Tibial nerve (tissue), 4 donors: ENCODE results near the gene SLC47A1. TPM values are rescaled to one million over a fixed set of nuclear protein-coding genes. Genes with fewer than 3 reads are reported as not detected.
"Not testable (repeated sequence)": the region's sequence is repeated elsewhere in the genome, so short reads cannot be mapped to it uniquely, and the experiment has no call there.

Source experiments
- DNase-seq, 2 donors: peaks; one replicate each; pipeline ENCODE4 v3.0.0-alpha.2; 2019; ENCODE audit warnings: low spot score in 2 of 2
- H3K27ac ChIP-seq, 4 donors: fragments of 200-600 bp; sonication (generic) in 3 of 4; one replicate each; pipeline ENCODE4 v1.5.1; 2017 to 2019; ENCODE audit warnings: mild to moderate bottlenecking in 1 of 4
- H3K27me3 ChIP-seq, 2 donors: fragments of 200-600 bp; sonication (generic) in 1 of 2; one replicate each; pipeline versions ENCODE4 v1.5.1 to v1.6.0; 2017 to 2019
- H3K36me3 ChIP-seq, 3 donors: fragments of 200-600 bp; sonication (generic); one replicate each; pipeline ENCODE4 v1.5.1; 2018 to 2019
- H3K4me1 ChIP-seq, 4 donors: fragments of 200-600 bp; sonication (generic) in 3 of 4; one replicate each; pipeline ENCODE4 v1.5.1; 2017 to 2019
- H3K4me3 ChIP-seq, 4 donors: fragments of 200-600 bp; sonication (generic) in 3 of 4; one replicate each; pipeline ENCODE4 v1.5.1; 2017 to 2019; ENCODE audit warnings: mild to moderate bottlenecking in 1 of 4, moderate library complexity in 1 of 4
- H3K9me3 ChIP-seq, 4 donors: fragments of 200-600 bp; sonication (generic) in 3 of 4; one replicate each; pipeline ENCODE4 v1.5.1; 2017 to 2019
- EP300 ChIP-seq, 2 donors: sonication (generic); formaldehyde crosslinking; IDR thresholded peaks; one replicate each; pipeline ENCODE4 v1.6.1; 2017; ENCODE audit warnings: antibody characterized with exemption in 2 of 2, mild to moderate bottlenecking in 1 of 2
- POLR2A ChIP-seq, 2 donors: fragments of 450-650 bp; IDR thresholded peaks; one replicate each; pipeline ENCODE4 v1.6.1; 2017; ENCODE audit warnings: antibody characterized with exemption in 2 of 2, mild to moderate bottlenecking in 2 of 2, moderate library complexity in 2 of 2
- WGBS, 2 donors: methylation state at CpG; one replicate each; pipeline ENCODE4 v1.1.5; 2018; 5-methylcytosine and 5-hydroxymethylcytosine counted together
- total RNA-seq, 4 donors: library from RNA; depleted of rRNA; stranded (reverse); fragments of >200 nt; gene quantifications; one replicate each; pipeline ENCODE4 v1.1.0, GENCODE V29; 2016
- TF ChIP-seq, protein P1 (sequence below), 5 experiments: fragments of 200-600 bp in 3 of 5; fragments of 450-650 bp in 2 of 5; sonication (generic) in 3 of 5; IDR thresholded peaks; one replicate each; pipeline ENCODE4 v1.5.1; 2016 to 2019; ENCODE audit warnings: antibody characterized with exemption in 5 of 5, mild to moderate bottlenecking in 3 of 5, moderate library complexity in 2 of 5

Gene SLC47A1
- total RNA-seq, 4 donors from 2014 or later, result 11.1 to 31.4 (median 19.5) TPM

DNA sequence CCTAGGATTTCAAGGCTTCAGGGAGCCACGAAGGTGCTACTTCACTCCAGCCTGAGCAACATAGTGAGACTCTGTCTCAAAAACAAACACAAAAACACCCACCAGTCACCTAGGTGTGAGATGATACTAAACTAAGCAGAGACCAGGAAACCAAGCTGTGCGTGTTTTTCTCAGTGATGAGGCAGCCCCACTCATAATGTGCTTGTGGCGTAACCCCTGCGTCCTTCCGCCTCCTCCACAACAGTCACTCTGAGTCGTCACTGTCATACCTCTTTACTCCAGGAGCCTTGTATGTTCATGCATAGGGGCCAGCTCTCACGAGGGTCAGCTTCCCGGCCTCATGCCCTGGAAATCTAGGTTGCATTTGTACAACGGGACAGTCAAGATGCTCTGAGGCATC lies 31.1 kb upstream of the SLC47A1 start:
- Histone ChIP-seq H3K4me3 (no peak overlapping the region), H3K4me1 (peaks cover 0 to 13% (median 0%) of the 10 kb centered on the region in 4 donors), H3K27ac (no peak overlapping the region), H3K9me3 (no peaks in the 10 kb centered on the region), H3K27me3 (no peaks in the 10 kb centered on the region), H3K36me3 (no peaks in the 10 kb centered on the region)
- WGBS, 2 donors, result 76 to 85% methylated on average over 9 of the region's 9 CpGs
- TF ChIP-seq EP300 (IDR thresholded peaks at IDR 0.05) (no peak), POLR2A (IDR thresholded peaks at IDR 0.05) (no peak)
- TF ChIP-seq, protein P1, sequence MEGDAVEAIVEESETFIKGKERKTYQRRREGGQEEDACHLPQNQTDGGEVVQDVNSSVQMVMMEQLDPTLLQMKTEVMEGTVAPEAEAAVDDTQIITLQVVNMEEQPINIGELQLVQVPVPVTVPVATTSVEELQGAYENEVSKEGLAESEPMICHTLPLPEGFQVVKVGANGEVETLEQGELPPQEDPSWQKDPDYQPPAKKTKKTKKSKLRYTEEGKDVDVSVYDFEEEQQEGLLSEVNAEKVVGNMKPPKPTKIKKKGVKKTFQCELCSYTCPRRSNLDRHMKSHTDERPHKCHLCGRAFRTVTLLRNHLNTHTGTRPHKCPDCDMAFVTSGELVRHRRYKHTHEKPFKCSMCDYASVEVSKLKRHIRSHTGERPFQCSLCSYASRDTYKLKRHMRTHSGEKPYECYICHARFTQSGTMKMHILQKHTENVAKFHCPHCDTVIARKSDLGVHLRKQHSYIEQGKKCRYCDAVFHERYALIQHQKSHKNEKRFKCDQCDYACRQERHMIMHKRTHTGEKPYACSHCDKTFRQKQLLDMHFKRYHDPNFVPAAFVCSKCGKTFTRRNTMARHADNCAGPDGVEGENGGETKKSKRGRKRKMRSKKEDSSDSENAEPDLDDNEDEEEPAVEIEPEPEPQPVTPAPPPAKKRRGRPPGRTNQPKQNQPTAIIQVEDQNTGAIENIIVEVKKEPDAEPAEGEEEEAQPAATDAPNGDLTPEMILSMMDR (IDR thresholded peaks at IDR 0.05), result no peak
- DNase-seq, result no peak

DNA sequence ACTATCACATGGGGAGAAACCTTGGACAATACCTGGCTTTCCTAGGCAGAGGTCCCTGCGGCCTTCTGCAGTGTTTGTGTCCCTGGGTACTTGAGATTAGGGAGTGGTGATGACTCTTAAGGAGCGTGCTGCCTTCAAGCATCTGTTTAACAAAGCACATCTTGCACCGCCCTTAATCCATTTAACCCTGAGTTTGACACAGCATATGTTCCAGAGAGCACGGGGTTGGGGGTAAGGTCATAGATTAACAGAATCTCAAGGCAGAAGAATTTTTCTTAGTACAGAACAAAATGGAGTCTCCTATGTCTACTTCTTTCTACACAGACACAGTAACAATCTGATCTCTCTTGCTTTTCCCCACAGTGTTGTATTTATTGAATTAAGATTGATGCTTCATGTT lies 28.1 kb upstream of the SLC47A1 start:
- Histone ChIP-seq H3K27ac (peak overlapping the region in 2 of 4 donors; percentile 94 to 96), H3K4me1 (peaks cover 0 to 18% (median 0%) of the 10 kb centered on the region in 4 donors)
- DNase-seq, H3K27me3 ChIP-seq, H3K4me3 ChIP-seq, H3K9me3 ChIP-seq, H3K36me3 ChIP-seq: not testable (repeated sequence)
- 51 to 63% methylated on average over 2 to 3 of the region's 4 CpGs for WGBS, 2 donors

DNA sequence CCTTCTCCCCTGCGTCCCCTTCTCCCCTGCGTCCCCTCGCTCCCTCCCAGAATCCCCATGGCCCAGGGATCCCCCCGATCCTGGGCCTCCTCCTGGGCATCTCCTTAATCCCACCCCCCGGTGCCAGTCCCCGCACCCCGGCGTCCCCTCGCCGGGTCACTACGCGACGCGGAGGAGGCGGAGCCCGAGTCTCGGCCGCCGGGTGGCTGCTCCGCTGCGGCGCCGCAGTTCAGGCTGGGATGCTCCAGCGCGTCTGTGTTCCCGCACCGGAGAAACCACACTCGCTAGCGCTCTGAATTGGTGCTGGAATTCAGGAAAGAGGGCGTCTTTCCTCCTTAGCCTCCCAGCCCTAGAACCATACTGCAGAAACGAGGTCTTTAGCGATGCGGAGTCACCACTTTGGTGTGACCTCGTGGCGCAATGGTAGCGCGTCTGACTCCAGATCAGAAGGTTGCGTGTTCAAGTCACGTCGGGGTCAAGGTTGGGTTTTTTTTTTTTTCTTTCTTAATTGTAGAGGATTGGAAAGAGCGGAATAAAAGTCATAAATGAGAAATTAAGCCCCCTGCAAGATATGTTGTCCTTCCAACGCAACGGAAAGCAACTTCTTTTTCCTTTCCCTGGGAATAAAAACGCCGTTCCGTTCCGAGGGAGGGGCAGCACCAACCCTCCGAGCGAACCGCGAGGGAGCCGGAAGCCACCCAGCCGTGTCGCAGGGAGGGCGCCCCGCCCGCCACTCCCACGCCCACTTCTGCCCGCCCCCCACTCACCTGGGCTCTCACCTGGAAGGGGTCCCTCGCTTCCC lies 25.7 kb upstream of the SLC47A1 start:
- no peaks in the 10 kb centered on the region for H3K9me3 ChIP-seq
- H3K27ac ChIP-seq, result peak overlapping the region; percentile 94 to 98 (median 96)
- H3K36me3 ChIP-seq, result no peaks in the 10 kb centered on the region
- peak; percentile 92 to 99 for DNase-seq
- WGBS, 2 donors, result 1% methylated on average over 40 to 46 of the region's 60 CpGs
- H3K4me1 ChIP-seq, result peaks cover 0 to 18% (median 0%) of the 10 kb centered on the region in 4 donors
- peak overlapping the region; percentile 52 to 95 (median 66) for H3K4me3 ChIP-seq
- no peaks in the 10 kb centered on the region for H3K27me3 ChIP-seq
- TF ChIP-seq POLR2A (IDR thresholded peaks at IDR 0.05) (peak; percentile 30 to 62), EP300 (IDR thresholded peaks at IDR 0.05) (peak in 1 of 2 donors; percentile 90)
- TF ChIP-seq, protein P1 (IDR thresholded peaks at IDR 0.05), result peak in 2 of 5 experiments; percentile 16 to 36

DNA sequence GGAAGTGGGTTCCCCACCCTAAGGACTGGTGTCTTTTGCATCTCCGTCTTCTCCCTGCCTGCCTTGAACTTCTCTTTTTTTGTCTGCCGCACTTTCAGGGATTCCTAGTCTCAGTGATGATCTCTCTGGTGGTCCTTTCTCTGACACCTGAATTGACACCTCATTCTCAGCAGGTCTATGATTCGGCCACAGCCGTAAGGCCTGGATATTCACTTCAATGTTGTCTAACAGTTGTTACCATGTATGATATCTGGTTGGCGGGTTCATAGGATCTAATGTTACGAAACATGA lies 25.1 kb upstream of the SLC47A1 start:
- TF ChIP-seq POLR2A (IDR thresholded peaks at IDR 0.05) (no peak), EP300 (IDR thresholded peaks at IDR 0.05) (no peak)
- TF ChIP-seq, protein P1 (IDR thresholded peaks at IDR 0.05), result no peak
- Histone ChIP-seq H3K9me3 (no peaks in the 10 kb centered on the region), H3K36me3 (no peaks in the 10 kb centered on the region), H3K27ac (peak overlapping the region; percentile 94 to 98 (median 96)), H3K27me3 (no peaks in the 10 kb centered on the region), H3K4me1 (peaks cover 0 to 21% (median 0%) of the 10 kb centered on the region in 4 donors), H3K4me3 (peak overlapping the region; percentile 52 to 95 (median 66))
- 42 to 50% methylated on average over 6 of the region's 6 CpGs for WGBS, 2 donors
- no peak for DNase-seq

DNA sequence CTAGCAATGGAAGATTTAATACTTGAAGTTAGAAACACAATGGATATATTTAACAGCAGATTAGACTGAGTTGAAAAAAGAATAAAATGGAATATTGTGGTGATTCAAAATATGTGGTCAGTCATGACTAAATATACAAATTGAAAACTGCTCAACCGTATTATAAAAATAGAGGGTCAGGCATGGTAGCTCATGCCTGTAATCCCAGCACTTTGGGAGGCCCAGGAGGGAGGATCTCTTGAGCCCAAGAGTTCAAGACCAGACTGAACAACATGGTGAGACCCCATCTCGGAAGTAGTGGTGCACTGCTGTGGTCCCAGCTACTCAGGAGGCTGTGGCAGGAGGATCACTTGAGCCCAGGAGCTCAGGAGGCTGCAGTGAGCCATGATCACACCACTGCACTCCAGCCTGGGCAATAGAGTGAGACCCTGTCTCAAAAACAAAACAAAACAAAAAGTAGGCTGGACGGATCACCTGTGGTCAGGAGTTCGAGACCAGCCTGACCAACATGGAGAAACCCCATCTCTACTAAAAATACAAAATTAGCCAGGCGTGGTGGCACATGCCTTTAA lies 24.3 kb upstream of the SLC47A1 start:
- H3K36me3 ChIP-seq, H3K9me3 ChIP-seq, DNase-seq, H3K4me3 ChIP-seq, H3K27me3 ChIP-seq: not testable (repeated sequence)
- WGBS, 2 donors, result 80% methylated on average over 5 of the region's 5 CpGs
- Histone ChIP-seq H3K4me1 (peaks cover 0 to 29% (median 0%) of the 10 kb centered on the region in 4 donors), H3K27ac (peak overlapping the region in 1 of 4 donors; percentile 96)

DNA sequence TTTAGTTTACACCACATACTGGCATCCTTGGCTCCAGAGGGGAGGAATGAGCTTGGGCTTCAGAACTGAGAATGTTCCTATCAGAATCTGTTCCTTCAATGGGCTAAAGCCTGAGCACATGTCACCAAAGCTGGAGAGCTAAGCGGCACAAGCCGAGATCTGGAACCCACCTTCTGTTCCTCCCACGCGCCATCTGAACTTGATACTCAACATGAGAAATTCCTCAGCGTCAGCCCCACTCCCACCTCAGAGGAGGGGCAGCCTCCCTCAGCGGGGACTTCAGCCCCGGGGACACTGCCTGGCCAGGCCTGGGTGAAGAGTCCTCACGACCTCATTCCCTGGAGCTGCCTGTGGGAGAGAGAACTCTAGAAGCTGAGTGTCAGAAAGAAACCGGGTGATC lies 22.8 kb upstream of the SLC47A1 start:
- WGBS, 2 donors, result 50 to 55% methylated on average over 9 of the region's 9 CpGs
- Histone ChIP-seq H3K4me3 (no peak overlapping the region), H3K27ac (peak overlapping the region in 2 of 4 donors; percentile 57 to 72), H3K4me1 (peaks cover 0 to 28% (median 0%) of the 10 kb centered on the region in 4 donors), H3K36me3 (no peaks in the 10 kb centered on the region), H3K9me3 (no peaks in the 10 kb centered on the region), H3K27me3 (no peaks in the 10 kb centered on the region)
- DNase-seq, result no peak
- TF ChIP-seq, protein P1 (IDR thresholded peaks at IDR 0.05), result no peak
- TF ChIP-seq EP300 (IDR thresholded peaks at IDR 0.05), result no peak
- no peak for TF ChIP-seq POLR2A (IDR thresholded peaks at IDR 0.05)
